Coronary artery (tissue), 2 donors: ENCODE results near the gene XK.
A peak's percentile ranks its signal among the peaks of the same experiment; 100 is the strongest.

Source experiments
- DNase-seq: peaks from one replicate; pipeline ENCODE4 v3.0.0-alpha.2; 2017; ENCODE audit warnings: low spot score
- H3K27ac ChIP-seq, 2 donors: fragments of 200-600 bp; sonication (generic); one replicate each; pipeline ENCODE4 v1.5.1; 2016 to 2019
- H3K4me3 ChIP-seq: fragments of 200-600 bp; sonication (generic); 2 replicates; pipeline ENCODE4 v1.5.1; 2016; ENCODE audit warnings: mild to moderate bottlenecking, moderate library complexity
- CTCF ChIP-seq: fragments of 200-600 bp; sonication (generic); IDR thresholded peaks from one replicate; pipeline ENCODE4 v1.5.1; 2019; ENCODE audit warnings: antibody characterized with exemption

XK gene

GRCh38 chrX:37679230-37679629 lies 6.4 kb upstream of the XK start:
- no peak overlapping the region for H3K27ac ChIP-seq
- TF ChIP-seq CTCF = no peak
- no peak overlapping the region for H3K4me3 ChIP-seq
- DNase-seq = no peak

DNA sequence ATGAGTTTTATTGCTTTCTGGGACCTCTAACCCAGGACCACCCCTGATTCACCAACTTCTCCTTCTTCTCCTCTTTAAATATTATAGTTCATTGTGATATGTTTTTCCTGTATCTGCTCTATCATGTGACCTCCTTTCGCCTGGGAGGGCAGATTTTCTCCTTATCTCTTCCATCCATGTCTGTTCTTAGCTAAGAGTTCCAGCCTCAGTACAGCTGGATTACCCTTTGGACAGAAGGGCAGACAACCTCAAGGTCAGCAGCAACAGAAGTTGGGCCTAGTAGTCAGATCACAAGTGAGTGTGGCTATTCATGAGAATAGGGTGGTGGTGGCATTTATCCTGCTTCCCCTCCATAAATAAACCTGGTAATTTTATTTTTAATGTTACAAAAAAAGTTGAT lies 5.7 kb upstream of the XK start:
- H3K4me3 ChIP-seq = no peak overlapping the region
- DNase-seq = no peak
- no peak overlapping the region for H3K27ac ChIP-seq
- no peak for TF ChIP-seq CTCF

DNA sequence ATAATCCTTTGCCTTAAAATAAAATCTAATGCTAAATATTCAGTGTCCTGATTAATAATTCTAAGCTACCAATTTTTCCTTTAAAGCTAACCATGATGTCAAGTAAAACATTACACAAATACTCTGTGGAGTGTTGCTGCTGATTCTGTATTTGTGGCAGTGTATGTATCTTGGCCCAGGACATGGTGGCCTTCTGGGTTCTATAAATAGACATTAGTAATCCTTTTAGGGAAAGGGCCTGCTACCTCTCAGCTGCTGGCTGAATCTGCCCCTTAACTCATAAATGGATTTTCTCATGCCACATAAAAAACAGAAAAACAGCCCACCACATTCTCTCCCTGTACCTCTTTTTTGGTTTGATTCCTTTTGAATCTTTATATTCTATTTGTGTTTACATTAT lies 1.2 kb upstream of the XK start:
- no peak for DNase-seq
- H3K4me3 ChIP-seq = no peak overlapping the region
- no peak for TF ChIP-seq CTCF
- H3K27ac ChIP-seq = peak overlapping the region; percentile 72 to 91

DNA sequence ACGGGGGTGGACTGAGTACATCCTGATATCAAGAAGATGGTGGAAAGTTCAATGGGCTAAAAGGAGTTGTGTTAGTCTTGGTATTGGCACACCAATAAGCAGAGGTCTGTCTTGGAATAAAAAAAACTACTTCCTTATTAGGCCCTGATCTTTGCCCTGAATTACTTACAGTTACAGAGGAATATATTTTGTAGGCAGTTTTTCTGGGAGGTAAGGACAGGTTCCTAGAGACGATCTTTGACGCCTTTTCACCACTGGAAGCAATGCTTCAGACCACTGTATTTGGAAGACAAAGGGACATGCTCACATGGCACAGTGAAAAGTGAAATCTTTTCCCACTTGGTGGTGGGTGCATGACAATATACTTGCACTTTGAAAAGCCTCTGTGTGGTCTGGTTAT lies 618 bp upstream of the XK start:
- H3K4me3 ChIP-seq = peak overlapping the region; percentile 73
- no peak for DNase-seq
- TF ChIP-seq CTCF = no peak
- H3K27ac ChIP-seq = peak overlapping the region; percentile 72 to 91

- no peak for DNase-seq
- H3K27ac ChIP-seq = peak overlapping the region; percentile 72 to 91
- H3K4me3 ChIP-seq = peak overlapping the region; percentile 73
These were observed 891 bp downstream of the XK start for GRCh38 chrX:37686369-37686995.

GRCh38 chrX:37686996-37687395 lies 1.4 kb downstream of the XK start:
- DNase-seq = no peak
- TF ChIP-seq CTCF = no peak
- peak overlapping the region; percentile 72 to 91 for H3K27ac ChIP-seq
- H3K4me3 ChIP-seq = peak overlapping the region; percentile 73

More at GRCh38 chrX:37686369-37686995, 891 bp downstream of the XK start:
- no peak for TF ChIP-seq CTCF

DNA sequence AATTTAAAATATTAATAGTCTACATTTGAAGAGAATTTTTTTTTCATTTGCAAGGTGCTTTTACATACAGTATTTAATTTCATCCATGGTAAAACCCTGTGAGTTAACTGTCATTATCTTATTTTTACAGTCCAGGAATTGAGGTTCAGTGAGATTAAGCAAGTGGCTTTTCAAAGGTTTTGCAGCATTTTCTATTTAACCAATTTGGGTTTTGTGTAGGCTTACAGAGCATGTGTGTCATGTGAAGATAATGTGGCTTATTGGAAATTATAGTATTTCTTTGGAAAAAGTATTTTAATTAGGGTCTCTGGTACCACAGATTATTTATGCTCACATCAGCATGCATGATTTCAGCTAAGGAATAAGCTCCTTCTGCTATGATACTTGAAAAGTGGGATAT lies 4.5 kb downstream of the XK start:
- DNase-seq = no peak

More for the DNA sequence above, 4.5 kb downstream of the XK start:
- TF ChIP-seq CTCF = no peak
- no peak overlapping the region for H3K27ac ChIP-seq
- H3K4me3 ChIP-seq = no peak overlapping the region
